Skeletal muscle tissue (tissue), 4 donors: Measurements from ENCODE around the gene SNTG2. TPM values are rescaled to one million over a fixed set of nuclear protein-coding genes. Genes with fewer than 3 reads are reported as not detected.

ENCODE experiments used
- H3K27ac ChIP-seq: one replicate; pipeline ENCODE4 v1.7.0; 2013; ENCODE audit warnings: mild to moderate bottlenecking, low read depth, low read length, inconsistent platforms
- H3K27me3 ChIP-seq, 3 donors: one replicate each; pipeline ENCODE4 v1.7.0; 2013; ENCODE audit warnings: low read length in 3 of 3; ENCODE audit not compliant: control insufficient read depth in 3 of 3, insufficient read depth in 3 of 3
- H3K36me3 ChIP-seq, 3 donors: one replicate each; pipeline ENCODE4 v1.7.0; 2013; ENCODE audit warnings: low read length in 3 of 3; ENCODE audit not compliant: control insufficient read depth in 3 of 3, insufficient read depth in 3 of 3
- H3K4me1 ChIP-seq, 3 donors: one replicate each; pipeline ENCODE4 v1.7.0; 2013; ENCODE audit warnings: low read length in 3 of 3, mild to moderate bottlenecking in 3 of 3; ENCODE audit not compliant: control insufficient read depth in 3 of 3, insufficient read depth in 3 of 3
- H3K4me3 ChIP-seq, 3 donors: one replicate each; pipeline ENCODE4 v1.7.0; 2013; ENCODE audit warnings: low read length in 3 of 3
- H3K9ac ChIP-seq, 3 donors: one replicate each; pipeline ENCODE4 v1.7.0; 2013; ENCODE audit warnings: low read length in 3 of 3, mild to moderate bottlenecking in 3 of 3, moderate library complexity in 2 of 3, low read depth in 1 of 3
- H3K9me3 ChIP-seq, 3 donors: one replicate each; pipeline ENCODE4 v1.7.0; 2013; ENCODE audit warnings: low read length in 3 of 3; ENCODE audit not compliant: control insufficient read depth in 3 of 3
- total RNA-seq: library from RNA; depleted of rRNA; stranded (reverse); fragments of >200 nt; gene quantifications from one replicate; pipeline ENCODE4 v1.2.3, GENCODE V29; 2014
- donor health status: Osteomylitis.

Gene SNTG2
- total RNA-seq, 1 donor from 2014 or later: under 0.01 TPM

DNA sequence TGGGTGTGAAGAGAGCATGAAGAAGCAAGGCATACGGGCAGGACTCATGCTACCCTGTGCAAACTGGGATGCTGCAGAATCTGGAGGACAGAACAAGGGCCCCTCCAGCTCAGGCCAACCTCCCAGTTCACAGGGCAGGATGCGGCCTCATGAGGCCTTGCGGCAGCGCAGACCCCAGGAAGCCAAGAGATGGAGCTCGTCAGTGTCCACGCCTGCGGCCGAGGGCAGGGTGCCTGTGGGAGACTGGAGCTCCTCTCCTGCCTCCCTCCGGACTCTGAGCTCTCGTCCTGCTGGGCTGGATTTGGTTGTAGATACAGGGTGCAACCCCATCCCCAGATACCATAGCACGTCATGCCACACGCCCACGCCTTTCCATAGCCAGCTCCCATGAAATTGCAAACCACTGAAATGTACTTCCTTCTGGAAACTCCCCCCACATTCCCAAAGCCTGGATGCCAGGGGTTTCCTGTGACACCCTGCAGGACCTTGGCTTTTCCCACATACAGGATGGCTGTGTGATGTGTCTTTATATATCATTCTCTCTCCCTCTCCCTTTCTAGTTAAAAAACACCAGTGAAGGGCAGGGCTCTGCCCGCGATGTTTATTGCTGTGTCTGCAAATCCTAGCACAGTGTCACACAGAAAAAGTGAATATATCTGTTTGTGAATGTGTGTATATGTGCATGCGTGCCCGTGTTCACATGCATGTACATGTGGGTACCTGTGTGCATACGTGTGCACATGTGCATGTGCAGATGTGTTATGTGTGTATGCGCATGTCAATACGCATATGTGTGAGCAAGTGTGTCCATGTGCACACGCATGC lies 12.3 kb upstream of the SNTG2 start:
- no peaks in the 10 kb centered on the region for H3K4me1 ChIP-seq
- no peak overlapping the region for H3K27ac ChIP-seq
- H3K9me3 ChIP-seq: peaks cover 0 to 2% (median 0%) of the 10 kb centered on the region in 3 donors
- peaks cover 0 to 22% (median 0%) of the 10 kb centered on the region in 3 donors for H3K27me3 ChIP-seq
- no peaks in the 10 kb centered on the region for H3K36me3 ChIP-seq
- H3K9ac ChIP-seq: no peak overlapping the region
- no peak overlapping the region for H3K4me3 ChIP-seq

DNA sequence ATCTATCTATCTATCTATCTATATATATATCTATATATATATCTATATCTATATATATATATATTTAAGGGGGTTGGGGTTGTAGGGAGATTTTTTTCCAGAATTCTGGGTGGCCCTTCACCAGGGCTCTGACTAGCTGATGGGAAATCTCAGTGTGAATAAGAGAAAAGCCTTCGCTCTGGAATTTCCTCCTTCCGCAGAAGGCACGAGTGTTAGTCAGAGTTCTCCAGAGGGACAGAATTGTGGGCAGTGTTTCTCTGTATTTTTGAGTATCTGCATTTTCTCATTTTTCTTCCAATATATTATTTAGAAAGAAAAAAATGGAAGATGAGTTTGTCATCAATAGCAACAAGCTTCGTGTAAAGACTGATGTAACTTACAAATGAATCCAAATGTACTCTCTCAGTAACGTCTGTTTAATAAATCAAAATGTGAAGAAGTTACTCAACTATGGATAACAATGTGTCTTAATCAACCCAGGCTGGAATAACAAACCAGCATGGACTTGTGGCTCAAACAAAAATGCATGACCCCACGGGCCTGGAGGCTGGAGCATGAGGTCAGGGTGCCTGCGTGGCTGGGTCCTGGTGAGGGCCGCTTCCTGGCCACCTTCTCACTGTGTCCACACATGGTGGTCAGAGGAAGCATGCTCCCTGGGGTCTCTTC lies 10.6 kb upstream of the SNTG2 start:
- H3K36me3 ChIP-seq: no peaks in the 10 kb centered on the region

GRCh38 chr2:941871-942270 lies 8.8 kb upstream of the SNTG2 start:
- Histone ChIP-seq H3K36me3 (no peaks in the 10 kb centered on the region), H3K27me3 (peaks cover 0 to 25% (median 0%) of the 10 kb centered on the region in 3 donors), H3K4me3 (no peak overlapping the region), H3K4me1 (no peaks in the 10 kb centered on the region), H3K9ac (no peak overlapping the region), H3K27ac (no peak overlapping the region), H3K9me3 (peaks cover 0 to 6% (median 3%) of the 10 kb centered on the region in 3 donors)

More for the DNA sequence above, 10.6 kb upstream of the SNTG2 start:
- H3K4me3 ChIP-seq: no peak overlapping the region
- peaks cover 0 to 20% (median 0%) of the 10 kb centered on the region in 3 donors for H3K27me3 ChIP-seq
- H3K9me3 ChIP-seq: peaks cover 0 to 4% (median 3%) of the 10 kb centered on the region in 3 donors
- no peak overlapping the region for H3K9ac ChIP-seq
- H3K4me1 ChIP-seq: no peaks in the 10 kb centered on the region
- H3K27ac ChIP-seq: no peak overlapping the region

DNA sequence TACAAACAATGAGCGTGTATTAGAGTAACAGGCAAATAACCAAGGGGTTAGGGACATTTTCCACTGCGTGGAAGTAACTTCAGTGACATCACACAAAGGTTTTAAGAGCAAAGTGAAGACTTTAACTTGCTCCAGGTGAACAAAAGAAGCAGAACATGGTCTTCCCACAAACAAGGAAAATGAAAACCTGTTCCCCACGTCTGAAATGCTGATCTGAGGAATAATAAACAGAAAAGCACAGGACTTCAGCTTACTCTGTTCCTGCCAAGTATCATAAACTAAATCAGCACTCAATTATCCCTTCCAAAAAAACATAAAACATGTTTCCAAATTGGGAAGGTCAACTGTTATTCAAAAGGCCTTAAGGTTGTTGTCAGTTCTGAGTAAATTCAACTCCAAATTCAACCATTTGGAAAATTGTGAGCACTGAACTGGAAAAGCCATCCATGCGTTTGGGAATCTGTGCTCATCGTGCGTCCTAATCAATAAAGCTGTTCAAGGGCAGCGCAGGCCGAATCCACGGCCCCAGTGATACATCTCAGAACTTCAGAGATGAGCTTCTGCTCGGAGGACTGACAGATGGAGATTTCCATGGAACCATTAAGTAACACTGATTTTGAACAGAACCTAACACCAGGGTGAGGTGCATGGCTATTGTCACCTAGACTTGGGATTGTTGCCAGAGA lies 7.7 kb upstream of the SNTG2 start:
- Histone ChIP-seq H3K36me3 (no peaks in the 10 kb centered on the region), H3K27me3 (peaks cover 3 to 27% (median 7%) of the 10 kb centered on the region in 3 donors), H3K4me3 (no peak overlapping the region), H3K9me3 (peaks cover 0 to 6% (median 3%) of the 10 kb centered on the region in 3 donors), H3K27ac (no peak overlapping the region), H3K4me1 (no peaks in the 10 kb centered on the region), H3K9ac (no peak overlapping the region)

GRCh38 chr2:943461-943797 lies 7.2 kb upstream of the SNTG2 start:
- Histone ChIP-seq H3K27ac (no peak overlapping the region), H3K9me3 (peaks cover 0 to 6% (median 3%) of the 10 kb centered on the region in 3 donors), H3K27me3 (peaks cover 6 to 27% (median 11%) of the 10 kb centered on the region in 3 donors), H3K4me3 (no peak overlapping the region), H3K36me3 (no peaks in the 10 kb centered on the region), H3K9ac (no peak overlapping the region), H3K4me1 (no peaks in the 10 kb centered on the region)

DNA sequence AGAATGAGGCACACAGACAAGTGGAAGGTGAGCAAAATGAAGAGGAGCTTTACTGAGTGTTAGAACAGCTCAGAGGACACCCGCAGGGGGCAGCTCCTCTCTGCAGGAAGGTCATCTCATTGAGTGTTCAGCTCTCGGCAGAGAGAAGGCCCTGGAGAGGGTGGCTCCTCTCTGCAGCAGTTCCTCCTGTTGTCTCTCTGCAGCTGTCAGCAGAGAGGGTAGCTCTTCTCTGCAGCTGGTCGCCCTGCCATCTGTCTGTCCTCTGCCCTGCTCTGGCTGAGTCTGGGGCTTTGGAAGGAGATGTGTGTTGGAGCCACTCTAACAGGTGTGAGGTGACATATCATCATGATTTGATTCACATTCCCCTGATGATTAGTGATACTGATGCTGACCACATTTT lies 6.8 kb upstream of the SNTG2 start:
- Histone ChIP-seq H3K36me3 (no peaks in the 10 kb centered on the region), H3K9ac (no peak overlapping the region), H3K4me1 (no peaks in the 10 kb centered on the region), H3K27ac (no peak overlapping the region), H3K9me3 (peaks cover 0 to 6% (median 3%) of the 10 kb centered on the region in 3 donors), H3K4me3 (no peak overlapping the region), H3K27me3 (peaks cover 6 to 24% (median 15%) of the 10 kb centered on the region in 3 donors)

GRCh38 chr2:944693-945092 lies 6.0 kb upstream of the SNTG2 start:
- H3K9me3 ChIP-seq: peaks cover 0 to 6% (median 3%) of the 10 kb centered on the region in 3 donors
- H3K4me3 ChIP-seq: no peak overlapping the region
- H3K27ac ChIP-seq: no peak overlapping the region
- no peaks in the 10 kb centered on the region for H3K36me3 ChIP-seq
- peaks cover 0 to 3% (median 0%) of the 10 kb centered on the region in 3 donors for H3K4me1 ChIP-seq
- no peak overlapping the region for H3K9ac ChIP-seq
- peaks cover 11 to 24% (median 23%) of the 10 kb centered on the region in 3 donors for H3K27me3 ChIP-seq

DNA sequence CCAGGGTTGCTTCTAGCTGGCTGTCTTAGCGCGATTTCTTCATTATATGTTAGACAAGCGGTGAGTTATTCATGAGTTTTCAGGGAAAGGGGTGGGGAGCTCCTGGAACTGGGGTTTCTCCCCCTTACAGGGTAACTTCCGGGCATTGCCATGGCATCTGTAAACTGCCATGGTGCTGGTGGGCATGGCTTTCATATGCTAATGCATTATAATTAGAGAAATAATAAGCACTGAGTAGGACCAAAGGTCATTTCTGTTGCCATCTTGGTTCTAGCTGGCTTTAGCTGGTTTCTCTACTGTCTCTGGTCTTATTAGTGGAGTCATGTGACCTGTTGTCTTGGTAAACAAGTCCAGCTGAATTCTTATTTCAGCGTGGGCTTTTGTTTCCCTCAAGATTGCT lies 5.5 kb upstream of the SNTG2 start:
- Histone ChIP-seq H3K9me3 (peaks cover 0 to 6% (median 3%) of the 10 kb centered on the region in 3 donors), H3K4me3 (no peak overlapping the region), H3K27me3 (peaks cover 14 to 28% (median 24%) of the 10 kb centered on the region in 3 donors), H3K36me3 (no peaks in the 10 kb centered on the region), H3K9ac (no peak overlapping the region), H3K4me1 (peaks cover 0 to 3% (median 0%) of the 10 kb centered on the region in 3 donors), H3K27ac (no peak overlapping the region)

GRCh38 chr2:946073-946948 lies 4.3 kb upstream of the SNTG2 start:
- Histone ChIP-seq H3K9ac (no peak overlapping the region), H3K9me3 (peaks cover 0 to 6% (median 3%) of the 10 kb centered on the region in 3 donors), H3K27ac (no peak overlapping the region), H3K4me3 (no peak overlapping the region), H3K36me3 (no peaks in the 10 kb centered on the region), H3K27me3 (peaks cover 16 to 31% (median 26%) of the 10 kb centered on the region in 3 donors), H3K4me1 (peaks cover 0 to 3% (median 0%) of the 10 kb centered on the region in 3 donors)
